Measurements from ENCODE around the gene CUL4A.

GRCh38 chr13:113195360-113195759 lies 14.1 kb upstream of the CUL4A start:
- TF ChIP-seq POLR2A (IDR thresholded peaks at IDR 0.05; ENCODE audit: low read length) (no peak), GATA1 (IDR thresholded peaks at IDR 0.05; ENCODE audit: low read depth, low read length) (no peak)

Measured in erythroblast (primary cell).